PC-3 (cell line): ENCODE measurements around the gene ADCY3.

Source experiments
- EZH2 ChIP-seq: fragments of 300-600 bp; sonication (generic); IDR thresholded peaks from one replicate; pipeline ENCODE4 v1.6.1; 2017; ENCODE audit warnings: antibody characterized with exemption, mild to moderate bottlenecking, low read length; ENCODE audit not compliant: unreplicated experiment
- TF ChIP-seq, protein P1 (sequence below): fragments of 300-600 bp; sonication (generic); conservative IDR thresholded peaks from 2 replicates; pipeline ENCODE4 v1.5.1; 2017; ENCODE audit warnings: antibody characterized with exemption, low read depth, mild to moderate bottlenecking, low read length

DNA sequence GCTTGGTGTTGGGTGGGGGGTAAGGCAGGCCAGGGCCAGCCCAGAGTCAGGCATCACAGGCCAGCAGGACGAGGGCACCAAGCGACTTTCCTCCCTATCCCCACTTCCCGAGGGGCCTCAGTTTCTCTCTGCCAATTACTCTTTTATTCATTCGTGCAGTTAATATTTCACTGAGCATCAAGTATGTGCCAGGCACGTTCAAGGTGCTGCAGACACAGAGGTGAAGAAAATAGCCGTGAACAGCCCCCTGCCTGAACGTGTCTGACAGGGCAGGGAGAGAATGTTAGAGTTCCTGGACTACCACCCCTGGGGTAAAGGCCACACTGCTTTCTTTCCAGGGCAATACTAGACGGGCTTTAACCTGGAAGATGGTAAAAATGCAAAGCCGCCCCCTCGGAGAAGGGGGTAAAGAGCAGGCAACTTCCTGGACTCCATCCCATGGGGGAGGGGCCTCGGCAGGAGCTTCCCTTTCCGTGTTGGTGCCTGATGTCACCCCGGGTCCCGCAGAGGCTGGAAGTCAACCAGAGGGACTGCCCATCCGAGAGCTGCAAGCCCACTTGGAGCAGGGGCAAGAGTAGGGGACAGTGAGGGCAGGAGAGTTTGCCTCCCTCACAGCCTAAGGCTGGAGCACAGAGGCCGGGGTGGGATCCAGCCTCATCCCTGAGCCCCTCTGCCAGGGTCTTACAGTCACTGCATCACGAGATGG is 79.7 kb downstream of the ADCY3 start:
- TF ChIP-seq, protein P1, sequence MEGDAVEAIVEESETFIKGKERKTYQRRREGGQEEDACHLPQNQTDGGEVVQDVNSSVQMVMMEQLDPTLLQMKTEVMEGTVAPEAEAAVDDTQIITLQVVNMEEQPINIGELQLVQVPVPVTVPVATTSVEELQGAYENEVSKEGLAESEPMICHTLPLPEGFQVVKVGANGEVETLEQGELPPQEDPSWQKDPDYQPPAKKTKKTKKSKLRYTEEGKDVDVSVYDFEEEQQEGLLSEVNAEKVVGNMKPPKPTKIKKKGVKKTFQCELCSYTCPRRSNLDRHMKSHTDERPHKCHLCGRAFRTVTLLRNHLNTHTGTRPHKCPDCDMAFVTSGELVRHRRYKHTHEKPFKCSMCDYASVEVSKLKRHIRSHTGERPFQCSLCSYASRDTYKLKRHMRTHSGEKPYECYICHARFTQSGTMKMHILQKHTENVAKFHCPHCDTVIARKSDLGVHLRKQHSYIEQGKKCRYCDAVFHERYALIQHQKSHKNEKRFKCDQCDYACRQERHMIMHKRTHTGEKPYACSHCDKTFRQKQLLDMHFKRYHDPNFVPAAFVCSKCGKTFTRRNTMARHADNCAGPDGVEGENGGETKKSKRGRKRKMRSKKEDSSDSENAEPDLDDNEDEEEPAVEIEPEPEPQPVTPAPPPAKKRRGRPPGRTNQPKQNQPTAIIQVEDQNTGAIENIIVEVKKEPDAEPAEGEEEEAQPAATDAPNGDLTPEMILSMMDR = no peak
- TF ChIP-seq EZH2 = no peak
